D721Med (cell line): ENCODE results near the gene TMSB4X.
A peak's percentile ranks its signal among the peaks of the same experiment; 100 is the strongest.

Experiments used
- DNase-seq: peaks from one replicate; pipeline ENCODE4 v3.0.0; 2011; ENCODE audit warnings: low spot score; ENCODE audit not compliant: insufficient read length
- FAIRE-seq: peaks from 2 replicates; lab custom pipeline; 2011; peaks lifted over from hg19 to GRCh38; lab: Jason Lieb, UNC
- CTCF ChIP-seq: IDR thresholded peaks from 2 replicates; pipeline ENCODE4 v1.5.1; 2012; ENCODE audit warnings: mild to moderate bottlenecking, control low read depth; ENCODE audit not compliant: insufficient read depth; ENCODE audit errors: missing control alignments

TMSB4X gene

GRCh38 chrX:12945494-12945893, 29.4 kb upstream of the TMSB4X start:
- TF ChIP-seq CTCF, result no peak
- DNase-seq (no peak), FAIRE-seq (no peak)

- no peak for TF ChIP-seq CTCF
- FAIRE-seq (no peak), DNase-seq (no peak)
Measured at GRCh38 chrX:12946406-12946805, 28.5 kb upstream of the TMSB4X start.

GRCh38 chrX:12946838-12947544, 27.9 kb upstream of the TMSB4X start:
- FAIRE-seq (no peak), DNase-seq (no peak)
- TF ChIP-seq CTCF, result peak; percentile 81

- TF ChIP-seq CTCF, result no peak
- DNase-seq (no peak), FAIRE-seq (no peak)
Measured at GRCh38 chrX:12947545-12948235, 27.2 kb upstream of the TMSB4X start.

GRCh38 chrX:12948495-12948894, 26.4 kb upstream of the TMSB4X start:
- FAIRE-seq (no peak), DNase-seq (no peak)
- no peak for TF ChIP-seq CTCF

- no peak for FAIRE-seq
- no peak for TF ChIP-seq CTCF
- no peak for DNase-seq
Measured at GRCh38 chrX:12949205-12949926, 25.5 kb upstream of the TMSB4X start.
